A549 (cell line): ENCODE measurements around the gene SETD3. TPM values are rescaled to one million over a fixed set of nuclear protein-coding genes. Genes with fewer than 3 reads are reported as not detected.

ENCODE experiments used
- ATAC-seq, 2 experiments: fragments of 200-7000 bp in 1 of 2; fragments of >200 bp in 1 of 2; cut with Nextera tagmentation in 1 of 2; cut with Tn5 transposase in 1 of 2; 3 replicates each; pipeline versions ENCODE4 v1.8.0 to v1.9.1; 2018 to 2020; ENCODE audit warnings: mild to moderate bottlenecking in 1 of 2, moderate library complexity in 1 of 2
- CTCF ChIA-PET: fragments of 300-600 bp; sonication (Branson Sonifier 250); formaldehyde crosslinking; extraction: SDS; loops from one replicate; lab custom pipeline; 2021; ENCODE audit warnings: antibody characterized with exemption, inconsistent platforms; lab: Yijun Ruan, JAX
- POLR2A ChIA-PET: fragments of 350-600 bp; formaldehyde crosslinking; extraction: SDS; loops from one replicate; lab custom pipeline; 2021; ENCODE audit warnings: antibody characterized with exemption, inconsistent platforms; lab: Yijun Ruan, JAX
- DNase-seq, 2 experiments: peaks; one replicate each; pipeline versions ENCODE4 v3.0.0 to v3.0.0-alpha.2; 2011 to 2016; ENCODE audit warnings: low read depth in 1 of 2, low spot score in 1 of 2
- FAIRE-seq: peaks from 2 replicates; lab custom pipeline; 2011; peaks lifted over from hg19 to GRCh38; lab: Jason Lieb, UNC
- H3K27ac ChIP-seq, 2 experiments: fragments of >200 bp; sonication (Bioruptor Twin); formaldehyde crosslinking; 3 replicates each; pipeline ENCODE4 v1.5.1; 2016 to 2017
- H3K4me1 ChIP-seq: fragments of >200 bp; sonication (Bioruptor Twin); formaldehyde crosslinking; 3 replicates; pipeline ENCODE4 v1.6.1; 2016
- H3K4me2 ChIP-seq: fragments of >200 bp; sonication (Bioruptor Twin); formaldehyde crosslinking; 3 replicates; pipeline ENCODE4 v1.6.1; 2016
- H3K4me3 ChIP-seq: fragments of >200 bp; sonication (Bioruptor Twin); formaldehyde crosslinking; 3 replicates; pipeline ENCODE4 v1.5.1; 2016
- H3K9me3 ChIP-seq: fragments of >200 bp; sonication (Bioruptor Twin); formaldehyde crosslinking; 3 replicates; pipeline ENCODE4 v1.6.1; 2016
- BCL3 ChIP-seq: fragments of >200 bp; sonication (Bioruptor Twin); formaldehyde crosslinking; IDR thresholded peaks from 3 replicates; pipeline ENCODE4 v1.6.1; 2016
- BHLHE40 ChIP-seq: IDR thresholded peaks from 2 replicates; pipeline ENCODE4 v1.6.1; 2012; ENCODE audit warnings: low read depth, low read length, inconsistent platforms
- CHD2 ChIP-seq: fragments of 150-350 bp; IDR thresholded peaks from 2 replicates; pipeline ENCODE4 v1.6.1; 2014; ENCODE audit warnings: low read length; ENCODE audit not compliant: partially characterized antibody
- CHD4 ChIP-seq: fragments of 200-600 bp; sonication (generic); IDR thresholded peaks from 2 replicates; pipeline ENCODE4 v1.6.1; 2016; ENCODE audit warnings: antibody characterized with exemption, mild to moderate bottlenecking, borderline replicate concordance
- E2F6 ChIP-seq: IDR thresholded peaks from 2 replicates; pipeline ENCODE4 v1.6.1; 2012; ENCODE audit warnings: low read depth, borderline replicate concordance
- ELK1 ChIP-seq: fragments of 150-350 bp; IDR thresholded peaks from 2 replicates; pipeline ENCODE4 v1.6.1; 2014; ENCODE audit warnings: low read depth, mild to moderate bottlenecking, low read length
- FOSL2 ChIP-seq, 2 experiments: fragments of 450-650 bp in 1 of 2; fragments of >200 bp in 1 of 2; sonication (Bioruptor Twin) in 1 of 2; formaldehyde crosslinking; IDR thresholded peaks; 2 replicates each; pipeline versions ENCODE4 v1.5.0 to v1.6.1; 2016 to 2020; ENCODE audit warnings: mild to moderate bottlenecking in 1 of 2, moderate library complexity in 1 of 2
- GATA3 ChIP-seq: IDR thresholded peaks from 2 replicates; pipeline ENCODE4 v1.6.1; 2012; ENCODE audit warnings: borderline replicate concordance
- HOXB5 ChIP-seq: fragments of 250-450 bp; sonication (Bioruptor Pico); IDR thresholded peaks from 2 replicates; pipeline ENCODE4 v1.5.0; 2020; ENCODE audit warnings: mild to moderate bottlenecking, moderate library complexity
- JUN ChIP-seq, 2 experiments: fragments of >200 bp; sonication (Bioruptor Twin); formaldehyde crosslinking; IDR thresholded peaks; 2 replicates in 1 of 2; 3 replicates in 1 of 2; pipeline ENCODE4 v1.6.1; 2016 to 2017
- MAZ ChIP-seq: fragments of 150-350 bp; IDR thresholded peaks from 2 replicates; pipeline ENCODE4 v1.6.1; 2014; ENCODE audit warnings: antibody characterized with exemption, low read depth, low read length, borderline replicate concordance
- NFE2L2 ChIP-seq: fragments of 150-350 bp; conservative IDR thresholded peaks from 2 replicates; pipeline ENCODE4 v1.6.1; 2014; ENCODE audit warnings: low read length
- PBX3 ChIP-seq: IDR thresholded peaks from 2 replicates; pipeline ENCODE4 v1.6.1; 2012
- PHF8 ChIP-seq: fragments of 200-600 bp; sonication (generic); IDR thresholded peaks from 2 replicates; pipeline ENCODE4 v1.6.1; 2016; ENCODE audit warnings: low read depth, mild to moderate bottlenecking, antibody characterized with exemption, moderate library complexity, borderline replicate concordance
- REST ChIP-seq: fragments of 200-600 bp; sonication (generic); IDR thresholded peaks from 2 replicates; pipeline ENCODE4 v1.6.1; 2016; ENCODE audit warnings: antibody characterized with exemption, mild to moderate bottlenecking, moderate library complexity
- SREBF2 ChIP-seq: fragments of 450-650 bp; IDR thresholded peaks from 2 replicates; pipeline ENCODE4 v1.6.1; 2014; ENCODE audit warnings: mild to moderate bottlenecking, moderate library complexity
- TP53 ChIP-seq: fragments of 250-450 bp; sonication (Bioruptor Pico); IDR thresholded peaks from 2 replicates; pipeline ENCODE4 v1.5.0; 2021; ENCODE audit warnings: mild to moderate bottlenecking, moderate library complexity
- USF2 ChIP-seq: fragments of 450-650 bp; IDR thresholded peaks from 2 replicates; pipeline ENCODE4 v1.6.1; 2014; ENCODE audit warnings: antibody characterized with exemption
- ZFP36 ChIP-seq: fragments of 450-650 bp; IDR thresholded peaks from 2 replicates; pipeline ENCODE4 v1.6.1; 2014; ENCODE audit warnings: borderline replicate concordance; ENCODE audit not compliant: partially characterized antibody
- WGBS: methylation state at CpG from one replicate; pipeline ENCODE4 v1.1.6; 2017; ENCODE audit errors: missing lambda C conversion rate; 5-methylcytosine and 5-hydroxymethylcytosine counted together
- polyA plus RNA-seq, 4 experiments: library from polyadenylated mRNA; depleted of rRNA in 3 of 4; stranded (reverse); fragments of >200 nt; fragmentation: RNase III in 1 of 4; extraction: RNeasy Plus Mini Kit Qiagen cat#74134 plus additional on column Dnase treatment in 1 of 4; gene quantifications; 2 replicates in 3 of 4; 3 replicates in 1 of 4; pipeline ENCODE4 v1.2.3, GENCODE V29; 2011 to 2017

SETD3 gene
- polyA plus RNA-seq, 2 of the 4 experiments (the other 2 are of a cell fraction) = 43.1 to 59.7 TPM

- no peak for TF ChIP-seq REST
- TF ChIP-seq PHF8 = no peak
These were observed 78.9 kb downstream of the SETD3 start (continued) for GRCh38 chr14:99401621-99402284.

GRCh38 chr14:99401211-99401610 lies 79.4 kb downstream of the SETD3 start:
- DNase-seq (no peak), ATAC-seq (no peak), FAIRE-seq (no peak)
- Histone ChIP-seq H3K27ac (no peak overlapping the region), H3K4me3 (no peak overlapping the region), H3K4me2 (no peak overlapping the region), H3K9me3 (no peaks in the 10 kb centered on the region), H3K4me1 (peaks cover 1% of the 10 kb centered on the region; the same call in 1 of the 3 replicates)
- ChIA-PET CTCF (interaction anchor here (1.1 to 9.4 kb wide), 4 partner anchors 8 to 81 kb away, joined by 3 to 75 read pairs (median 26); no protein-coding TSS in a partner anchor), POLR2A (no interaction called here)
- WGBS = 94% methylated on average over 4 of the region's 4 CpGs
- TF ChIP-seq MAZ = no peak
- no peak for TF ChIP-seq USF2
- TF ChIP-seq ELK1 = no peak
- no peak for TF ChIP-seq SREBF2
- no peak for TF ChIP-seq BCL3
- TF ChIP-seq TP53 (CRISPR knock-in tag) = no peak
- no peak for TF ChIP-seq FOSL2 (IDR thresholded peaks at IDR 0.05)
- TF ChIP-seq FOSL2 (CRISPR knock-in tag; IDR thresholded peaks at IDR 0.05) = no peak
- TF ChIP-seq BHLHE40 = no peak
- no peak for TF ChIP-seq E2F6
- TF ChIP-seq HOXB5 (CRISPR knock-in tag) = no peak
- TF ChIP-seq PHF8 = no peak
- TF ChIP-seq NFE2L2 = no peak
- TF ChIP-seq JUN (IDR thresholded peaks at IDR 0.05) = no peak

GRCh38 chr14:99397698-99398097 lies 83.0 kb downstream of the SETD3 start:
- ChIA-PET POLR2A (no interaction called here), CTCF (interaction anchor here (0.9 to 12.0 kb wide), 5 partner anchors 8 to 78 kb away, joined by 3 to 178 read pairs (median 75); no protein-coding TSS in a partner anchor)
- WGBS = 84% methylated on average over 2 of the region's 2 CpGs
- Histone ChIP-seq H3K4me2 (no peak overlapping the region), H3K4me3 (no peak overlapping the region), H3K9me3 (no peaks in the 10 kb centered on the region), H3K4me1 (peaks cover 5% of the 10 kb centered on the region; the same call in 1 of the 3 replicates), H3K27ac (no peak overlapping the region)
- DNase-seq = no peak
- ATAC-seq = no peak
- FAIRE-seq = no peak
- TF ChIP-seq CHD2 (no peak), CHD4 (no peak), PBX3 (no peak), USF2 (no peak), REST (no peak), GATA3 (no peak), ZFP36 (no peak)
